ENCODE results near the gene NRF1.

Gene NRF1

GRCh38 chr7:129607471-129608120 lies 3.9 kb upstream of the NRF1 start:
- TF ChIP-seq NFIC (IDR thresholded peaks at IDR 0.05) (no peak), RAD21 (IDR thresholded peaks at IDR 0.05; ENCODE audit: low read depth) (peak; percentile 59)

- TF ChIP-seq YY1 (IDR thresholded peaks at IDR 0.05; ENCODE audit: low read depth) = no peak
- no peak for TF ChIP-seq EGR1 (IDR thresholded peaks at IDR 0.05)
- no peak for TF ChIP-seq RAD21 (IDR thresholded peaks at IDR 0.05; ENCODE audit: low read depth)
- TF ChIP-seq TAF1 (IDR thresholded peaks at IDR 0.05; ENCODE audit: low read depth) = no peak
- no peak for TF ChIP-seq REST (IDR thresholded peaks at IDR 0.05; ENCODE audit: low read depth)
- TF ChIP-seq FOXM1 (IDR thresholded peaks at IDR 0.05; ENCODE audit: borderline replicate concordance, low read depth) = no peak
- no peak for TF ChIP-seq CEBPB (IDR thresholded peaks at IDR 0.05)
- TF ChIP-seq, protein P1, sequence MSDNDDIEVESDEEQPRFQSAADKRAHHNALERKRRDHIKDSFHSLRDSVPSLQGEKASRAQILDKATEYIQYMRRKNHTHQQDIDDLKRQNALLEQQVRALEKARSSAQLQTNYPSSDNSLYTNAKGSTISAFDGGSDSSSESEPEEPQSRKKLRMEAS (IDR thresholded peaks at IDR 0.05) = no peak
- TF ChIP-seq TEAD4 (IDR thresholded peaks at IDR 0.05) = no peak
- no peak for TF ChIP-seq EP300 (IDR thresholded peaks at IDR 0.05; ENCODE audit: borderline replicate concordance)
- TF ChIP-seq TCF12 (IDR thresholded peaks at IDR 0.05; ENCODE audit: low read depth) = no peak
- no peak for TF ChIP-seq ZBTB7A (IDR thresholded peaks at IDR 0.05; ENCODE audit: low read depth)
- no peak for TF ChIP-seq USF1 (IDR thresholded peaks at IDR 0.05)
- TF ChIP-seq NFIC (IDR thresholded peaks at IDR 0.05) = no peak
- TF ChIP-seq CREB1 (IDR thresholded peaks at IDR 0.05; ENCODE audit: low read depth) = no peak
Measured at GRCh38 chr7:129609666-129610065, 1.9 kb upstream of the NRF1 start.

GRCh38 chr7:129610709-129611245 lies 743 bp upstream of the NRF1 start:
- TF ChIP-seq FOXM1 (IDR thresholded peaks at IDR 0.05; ENCODE audit: borderline replicate concordance, low read depth) (no peak), ZBTB7A (IDR thresholded peaks at IDR 0.05; ENCODE audit: low read depth) (no peak), RAD21 (IDR thresholded peaks at IDR 0.05; ENCODE audit: low read depth) (no peak), TAF1 (IDR thresholded peaks at IDR 0.05; ENCODE audit: low read depth) (no peak), CREB1 (IDR thresholded peaks at IDR 0.05; ENCODE audit: low read depth) (no peak), CEBPB (IDR thresholded peaks at IDR 0.05) (no peak), TEAD4 (IDR thresholded peaks at IDR 0.05) (no peak), REST (IDR thresholded peaks at IDR 0.05; ENCODE audit: low read depth) (no peak), YY1 (IDR thresholded peaks at IDR 0.05; ENCODE audit: low read depth) (no peak), EP300 (IDR thresholded peaks at IDR 0.05; ENCODE audit: borderline replicate concordance) (no peak), TCF12 (IDR thresholded peaks at IDR 0.05; ENCODE audit: low read depth) (no peak), NFIC (IDR thresholded peaks at IDR 0.05) (no peak)
- TF ChIP-seq, protein P1 (IDR thresholded peaks at IDR 0.05) = no peak

DNA sequence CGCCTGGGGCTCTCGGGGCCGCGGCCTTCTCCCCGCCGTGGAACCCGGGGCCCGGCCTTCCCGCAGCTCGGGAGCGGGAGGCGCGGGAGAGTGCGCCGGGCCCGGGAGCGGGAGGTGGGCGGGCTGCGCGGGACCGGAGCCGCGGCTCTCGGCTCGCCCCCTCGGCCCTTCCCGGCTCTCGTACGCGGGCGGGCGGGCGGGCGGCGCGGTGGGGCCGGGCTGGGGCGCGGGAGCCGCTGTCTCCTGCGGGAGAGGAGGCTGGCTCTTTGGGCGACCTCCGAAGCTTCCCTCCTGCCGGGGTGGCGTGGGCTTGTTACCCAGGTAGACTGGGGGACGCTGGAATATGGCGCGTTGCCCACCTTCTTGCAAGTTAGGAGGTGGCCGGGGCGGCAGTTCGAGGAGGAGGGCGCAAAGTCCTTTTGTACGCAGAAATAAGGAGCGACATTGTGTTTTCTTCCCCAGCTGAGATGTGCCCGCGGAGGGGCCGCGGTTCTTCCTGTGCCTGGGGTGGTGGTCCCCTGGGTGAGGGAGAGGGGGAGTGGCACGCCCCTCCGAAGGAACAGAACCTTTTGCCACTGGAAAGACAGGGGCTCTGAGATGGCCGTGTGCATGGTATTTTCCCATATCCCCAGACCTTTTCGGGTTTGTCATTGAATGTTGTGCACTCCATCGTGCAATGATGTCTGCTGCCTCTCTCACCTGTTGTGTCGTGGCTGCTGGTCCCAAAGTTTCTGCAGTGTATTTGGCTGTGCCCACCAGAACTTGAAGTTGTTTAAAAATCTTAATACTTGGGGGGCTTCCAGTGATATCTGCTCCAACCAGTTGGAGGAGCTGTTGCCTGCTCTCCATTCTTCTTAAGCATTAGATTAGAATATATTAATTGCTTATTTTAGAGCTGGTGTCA lies 844 bp downstream of the NRF1 start:
- peak; percentile 49; the same call in 1 of the 2 replicates for TF ChIP-seq RAD21 (IDR thresholded peaks at IDR 0.05; ENCODE audit: low read depth)
- no peak for TF ChIP-seq CREB1 (IDR thresholded peaks at IDR 0.05; ENCODE audit: low read depth)
- peak; percentile 35; the same call in 1 of the 2 replicates for TF ChIP-seq TAF1 (IDR thresholded peaks at IDR 0.05; ENCODE audit: low read depth)

- TF ChIP-seq CREB1 (IDR thresholded peaks at IDR 0.05; ENCODE audit: low read depth) (no peak), EP300 (IDR thresholded peaks at IDR 0.05; ENCODE audit: borderline replicate concordance) (no peak), TAF1 (IDR thresholded peaks at IDR 0.05; ENCODE audit: low read depth) (no peak), USF1 (IDR thresholded peaks at IDR 0.05) (no peak), TEAD4 (IDR thresholded peaks at IDR 0.05) (no peak), ZBTB7A (IDR thresholded peaks at IDR 0.05; ENCODE audit: low read depth) (no peak)
- TF ChIP-seq, protein P1 (IDR thresholded peaks at IDR 0.05) = no peak
Measured at GRCh38 chr7:129613016-129613337, 1.5 kb downstream of the NRF1 start.

Data from Ishikawa (cell line).